Loucy (cell line): ENCODE data around the gene STAB2.

Experiments used
- CTCF ChIP-seq: fragments of 200-600 bp; sonication (generic); conservative IDR thresholded peaks from 2 replicates; pipeline ENCODE4 v1.5.1; 2014; ENCODE audit warnings: mild to moderate bottlenecking, antibody characterized with exemption, low read length
- EZH2phosphoT487 ChIP-seq: fragments of 200-600 bp; IDR thresholded peaks from 2 replicates; pipeline ENCODE4 v1.6.1; 2018; ENCODE audit warnings: antibody characterized with exemption, mild to moderate bottlenecking, moderate library complexity, borderline replicate concordance

GRCh38 chr12:103573185-103573584, 13.9 kb upstream of the STAB2 start:
- no peak for TF ChIP-seq CTCF
- TF ChIP-seq EZH2phosphoT487, result no peak
